GM18861 (cell line): ENCODE results near the gene LTBP1.

Experiments used
- ATAC-seq: cut with Tn5 transposase; IDR thresholded peaks from one replicate; pipeline ENCODE4 v1.9.1; 2021; ENCODE audit not compliant: unreplicated experiment

The LTBP1 gene

GRCh38 chr2:33289961-33290360 lies 343.2 kb downstream of the LTBP1 start:
- ATAC-seq = no peak

GRCh38 chr2:33291278-33292013 lies 344.7 kb downstream of the LTBP1 start:
- no peak for ATAC-seq

DNA sequence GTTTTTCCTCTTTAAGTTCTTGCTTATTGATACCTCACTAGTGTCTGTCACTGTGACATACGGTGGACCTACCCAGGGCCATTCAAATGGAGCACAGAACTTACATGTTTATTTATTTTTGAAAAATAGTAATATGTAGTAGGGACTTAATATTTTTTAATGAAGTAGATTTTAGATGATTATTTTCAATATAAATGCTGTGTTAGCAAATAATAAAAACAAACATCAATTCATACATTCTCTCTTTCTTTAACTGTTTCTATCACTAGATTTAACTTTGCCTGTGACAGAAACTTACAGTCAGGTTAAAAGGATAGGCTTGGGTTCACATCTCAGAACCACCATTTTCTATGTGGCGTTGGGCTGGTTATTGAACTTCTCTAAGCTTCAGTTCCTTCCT lies 345.3 kb downstream of the LTBP1 start:
- ATAC-seq = no peak

GRCh38 chr2:33292981-33293595 lies 346.3 kb downstream of the LTBP1 start:
- ATAC-seq = no peak

GRCh38 chr2:33298233-33298632 lies 351.5 kb downstream of the LTBP1 start:
- no peak for ATAC-seq

DNA sequence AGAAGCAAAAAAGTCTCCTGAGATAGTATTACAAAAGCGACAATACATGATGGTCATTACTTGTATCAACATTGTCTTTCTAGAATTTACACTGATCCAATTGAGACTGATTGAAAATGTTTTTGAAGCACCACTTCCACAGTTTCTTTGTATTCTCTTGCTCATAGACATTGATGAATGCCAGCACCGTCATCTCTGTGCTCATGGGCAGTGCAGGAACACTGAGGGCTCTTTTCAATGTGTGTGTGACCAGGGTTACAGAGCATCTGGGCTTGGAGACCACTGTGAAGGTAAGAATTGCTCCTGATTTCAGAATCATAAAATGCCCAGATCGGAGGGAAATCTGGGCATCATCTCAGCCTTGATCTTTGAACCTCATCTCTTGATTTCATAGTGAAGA lies 354.6 kb downstream of the LTBP1 start:
- no peak for ATAC-seq

- ATAC-seq = no peak
Measured at GRCh38 chr2:33302348-33302747, 355.6 kb downstream of the LTBP1 start.

GRCh38 chr2:33304032-33304864 lies 357.5 kb downstream of the LTBP1 start:
- no peak for ATAC-seq

DNA sequence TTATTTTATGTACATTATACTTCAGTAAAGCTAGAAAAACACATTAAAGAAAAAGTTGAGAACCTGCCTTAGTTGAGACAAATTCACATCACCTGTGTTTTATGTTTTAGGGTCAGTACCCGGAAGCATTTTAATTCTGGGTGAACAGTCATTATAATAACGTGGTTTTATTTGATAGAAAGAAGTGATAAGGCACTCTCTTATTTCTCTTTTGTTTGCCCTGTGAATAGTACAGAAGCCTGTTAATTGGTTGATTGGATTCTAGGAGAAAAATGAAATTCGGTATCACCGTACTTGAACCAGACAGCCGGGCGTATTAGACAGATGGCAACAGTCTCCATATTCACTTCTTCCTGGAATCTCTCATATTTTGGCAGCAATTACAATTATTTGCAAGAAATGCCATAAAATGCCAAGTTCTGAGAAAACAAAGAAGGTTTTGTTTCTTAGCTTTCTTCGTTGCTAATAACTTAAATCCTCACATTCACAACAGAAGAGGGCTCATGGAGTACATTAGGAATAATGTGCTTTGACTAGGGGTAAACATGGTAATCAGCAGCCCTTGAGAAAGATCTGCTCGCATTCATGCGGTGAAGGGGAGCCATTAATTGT lies 361.0 kb downstream of the LTBP1 start:
- no peak for ATAC-seq

DNA sequence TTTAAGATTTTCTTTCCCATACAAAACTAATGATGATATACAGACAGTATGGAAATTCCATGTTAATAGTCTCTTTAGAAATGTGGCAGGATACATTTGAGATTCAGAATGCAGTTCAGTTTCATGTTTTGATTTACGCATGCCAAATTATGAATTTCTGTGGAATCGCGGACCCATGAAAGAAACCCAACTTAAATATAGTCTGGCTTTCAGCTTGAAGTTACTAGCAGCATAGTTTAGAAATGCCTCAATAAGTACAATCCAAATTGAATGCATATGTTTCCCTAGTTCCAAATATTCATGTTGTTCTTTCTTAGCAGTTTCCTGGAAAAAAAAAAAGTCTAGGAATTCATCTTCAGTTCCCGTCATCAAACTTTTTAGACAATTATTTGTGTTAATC lies 365.6 kb downstream of the LTBP1 start:
- ATAC-seq = no peak

- no peak for ATAC-seq
Measured at GRCh38 chr2:33313039-33313438, 366.3 kb downstream of the LTBP1 start.

GRCh38 chr2:33314541-33314940 lies 367.8 kb downstream of the LTBP1 start:
- no peak for ATAC-seq

DNA sequence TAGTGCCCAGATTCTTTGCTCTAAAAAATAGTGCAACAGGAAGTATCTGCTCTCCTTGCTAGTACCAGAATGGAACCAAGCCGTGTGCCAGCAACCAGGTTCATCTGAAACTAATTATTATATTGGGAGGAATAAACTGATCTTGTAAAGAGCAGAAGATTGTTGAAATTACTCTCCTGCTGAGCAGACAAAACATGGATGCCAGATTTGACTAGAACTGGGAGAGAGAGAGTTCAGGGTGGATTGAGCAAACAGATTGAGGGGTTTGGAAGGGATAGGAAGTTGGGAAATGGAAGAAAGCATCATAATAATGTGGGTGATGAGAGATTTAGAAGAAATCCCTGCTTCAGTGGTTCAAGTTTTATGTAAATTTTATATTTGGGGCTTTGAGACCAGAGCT lies 369.6 kb downstream of the LTBP1 start:
- no peak for ATAC-seq

GRCh38 chr2:33317369-33318007 lies 370.7 kb downstream of the LTBP1 start:
- ATAC-seq = no peak

GRCh38 chr2:33318456-33318855 lies 371.7 kb downstream of the LTBP1 start:
- ATAC-seq = no peak

DNA sequence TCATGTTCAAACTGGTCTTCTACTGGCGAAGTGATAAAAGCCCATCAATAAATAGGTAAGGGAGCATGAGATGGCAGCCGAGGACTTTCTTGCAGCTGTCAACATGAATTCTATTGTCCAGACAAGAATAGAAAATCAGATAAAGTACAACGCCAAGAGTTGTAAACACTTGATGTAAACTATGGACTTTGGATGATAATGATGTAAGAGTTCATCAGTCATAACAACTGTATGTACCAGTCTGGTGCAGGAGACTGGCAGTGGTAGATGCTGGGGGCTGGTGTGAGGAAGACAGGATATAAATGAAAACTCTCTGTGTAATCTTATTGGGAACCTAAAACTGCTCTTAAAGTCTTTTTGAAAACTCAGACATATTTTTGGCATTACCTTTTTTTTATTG lies 373.8 kb downstream of the LTBP1 start:
- ATAC-seq = no peak

GRCh38 chr2:33321236-33321771 lies 374.6 kb downstream of the LTBP1 start:
- ATAC-seq = peak; percentile 59

DNA sequence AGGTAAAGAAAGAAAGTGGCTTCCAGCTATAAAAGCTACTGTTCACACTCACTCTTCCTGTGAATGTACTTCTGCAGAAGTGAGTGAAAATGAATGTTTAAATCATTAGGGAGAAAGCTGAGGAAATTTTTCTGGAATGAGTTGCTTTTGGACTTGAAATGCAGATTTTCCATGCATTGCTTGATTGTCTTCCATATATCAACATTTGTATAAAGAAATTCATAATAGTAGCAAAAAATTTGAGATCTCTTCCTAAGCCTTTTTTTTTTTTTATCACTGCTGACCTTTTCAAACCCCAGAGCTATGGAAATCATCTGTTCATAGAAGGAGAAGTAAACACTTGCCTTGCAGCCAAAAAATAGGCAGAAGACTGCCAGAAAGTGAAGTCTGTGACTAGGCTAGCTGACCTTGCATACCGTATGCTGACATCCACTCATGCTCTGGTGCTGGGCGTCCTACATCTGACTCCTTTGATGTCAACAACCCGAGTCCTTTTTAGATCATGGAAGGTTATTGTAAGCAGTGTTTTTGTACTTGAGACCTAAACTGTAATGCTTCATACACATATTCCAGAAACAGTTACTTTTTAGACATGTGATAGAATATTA lies 375.2 kb downstream of the LTBP1 start:
- no peak for ATAC-seq

DNA sequence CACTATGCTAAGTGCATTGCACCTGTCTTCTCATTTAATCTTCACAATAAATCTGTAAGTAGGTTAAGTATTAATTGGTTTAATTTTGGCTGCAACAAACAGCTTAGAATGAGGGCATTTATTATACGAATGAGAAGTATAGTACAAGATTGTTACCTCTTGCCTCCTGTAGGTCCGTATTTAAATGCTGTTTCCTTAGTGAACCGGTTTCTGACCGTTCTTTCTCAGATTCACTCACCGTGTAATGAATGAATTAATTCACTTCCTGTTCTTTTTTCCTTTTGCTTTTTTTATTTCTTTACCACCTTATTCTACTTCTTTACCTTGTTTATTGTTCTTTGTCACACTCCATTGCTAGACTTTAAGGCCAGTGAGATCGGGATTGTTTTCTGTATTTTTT lies 375.9 kb downstream of the LTBP1 start:
- no peak for ATAC-seq

GRCh38 chr2:33323957-33324356 lies 377.2 kb downstream of the LTBP1 start:
- ATAC-seq = no peak
